GM12872 (cell line): Measurements from ENCODE around the gene PRRX2.

Experiments used
- CTCF ChIP-seq: IDR thresholded peaks from 3 replicates; pipeline ENCODE4 v1.5.1; 2011; ENCODE audit warnings: low read depth, mild to moderate bottlenecking, low read length, moderate library complexity; ENCODE audit not compliant: insufficient read depth

Gene PRRX2

DNA sequence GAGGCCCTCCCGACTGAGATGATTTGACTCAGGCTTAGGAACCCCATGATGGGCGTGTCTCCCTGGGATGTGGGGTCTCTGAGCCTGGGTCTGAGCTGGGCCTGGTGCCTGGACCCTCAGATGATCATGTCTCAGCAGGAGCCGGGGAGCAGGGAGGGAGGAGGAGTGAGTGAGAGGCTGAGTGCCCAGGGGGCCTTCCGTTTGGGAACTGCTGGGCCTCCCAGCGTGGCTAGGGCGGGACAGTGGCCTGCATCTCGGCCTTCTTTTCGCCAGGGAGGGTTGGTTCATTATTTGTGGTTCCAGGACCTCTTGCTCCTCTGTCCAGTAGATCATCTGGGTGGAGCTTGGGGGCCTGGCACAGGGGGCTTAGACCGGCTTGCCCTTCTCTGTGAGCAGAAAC, 5.6 kb downstream of the PRRX2 start:
- no peak for TF ChIP-seq CTCF

- no peak for TF ChIP-seq CTCF
Measured at GRCh38 chr9:129671519-129671918, 6.1 kb downstream of the PRRX2 start.

- no peak for TF ChIP-seq CTCF
Measured at GRCh38 chr9:129672702-129673101, 7.3 kb downstream of the PRRX2 start.

GRCh38 chr9:129673602-129674001, 8.2 kb downstream of the PRRX2 start:
- no peak for TF ChIP-seq CTCF

DNA sequence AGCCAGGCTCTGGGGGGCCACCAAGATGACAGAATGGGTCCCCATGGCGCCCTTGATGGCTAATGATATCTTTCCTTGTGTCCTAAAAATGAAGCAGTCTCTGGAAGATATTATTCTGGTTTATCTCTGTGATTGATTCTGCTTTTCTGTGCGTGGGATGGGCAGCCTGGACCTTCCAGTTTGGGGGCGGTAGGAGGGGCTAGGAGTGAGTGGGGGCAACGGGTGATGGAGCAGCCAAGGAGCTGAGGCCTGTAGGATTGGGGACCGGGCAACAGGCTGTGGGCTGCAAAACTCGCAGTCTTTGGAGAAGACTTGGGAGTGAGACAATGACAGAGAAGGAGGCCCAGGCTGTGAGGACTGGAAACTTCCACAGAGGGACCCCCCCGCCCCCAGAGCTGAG, 8.8 kb downstream of the PRRX2 start:
- no peak for TF ChIP-seq CTCF

DNA sequence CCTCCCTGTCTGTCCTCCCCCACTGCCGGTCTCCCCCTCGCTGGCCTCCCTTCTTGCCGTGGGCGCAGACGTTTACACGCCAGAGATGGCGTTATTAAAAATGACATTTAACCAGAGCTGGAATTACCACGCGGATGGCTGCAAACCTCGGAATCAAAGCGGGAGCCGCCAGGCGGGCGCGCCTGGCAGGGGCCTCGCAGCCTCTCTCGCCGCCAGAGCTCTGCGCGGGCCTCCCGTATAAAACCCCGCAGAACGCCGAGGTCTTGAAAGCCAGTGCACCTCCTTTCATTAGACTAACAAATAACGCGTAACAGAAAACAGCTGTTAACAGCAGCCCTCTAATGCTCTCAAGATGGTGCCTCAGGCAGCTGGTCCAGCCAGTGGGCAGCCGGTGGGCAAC, 10.2 kb downstream of the PRRX2 start:
- TF ChIP-seq CTCF, result no peak

DNA sequence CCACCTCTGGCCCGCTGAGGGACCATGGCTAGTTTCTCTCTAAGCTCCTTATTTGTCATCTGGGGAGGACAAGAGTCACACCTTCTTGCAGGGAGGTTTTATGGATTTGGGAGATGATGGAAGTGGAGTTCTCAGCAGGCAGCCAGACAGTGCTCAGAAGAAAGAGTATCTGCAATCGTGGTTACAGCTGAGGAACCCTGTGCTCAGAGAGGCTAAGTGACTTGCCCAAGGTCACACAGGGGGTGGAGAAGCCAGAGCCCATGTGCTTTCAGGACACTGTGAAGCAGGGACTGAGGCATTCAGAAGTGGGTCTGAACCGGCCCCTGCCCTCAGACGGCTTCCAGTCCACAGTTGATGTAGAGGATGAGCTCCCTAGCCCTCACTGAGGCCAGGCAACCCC, 10.8 kb downstream of the PRRX2 start:
- TF ChIP-seq CTCF, result no peak

DNA sequence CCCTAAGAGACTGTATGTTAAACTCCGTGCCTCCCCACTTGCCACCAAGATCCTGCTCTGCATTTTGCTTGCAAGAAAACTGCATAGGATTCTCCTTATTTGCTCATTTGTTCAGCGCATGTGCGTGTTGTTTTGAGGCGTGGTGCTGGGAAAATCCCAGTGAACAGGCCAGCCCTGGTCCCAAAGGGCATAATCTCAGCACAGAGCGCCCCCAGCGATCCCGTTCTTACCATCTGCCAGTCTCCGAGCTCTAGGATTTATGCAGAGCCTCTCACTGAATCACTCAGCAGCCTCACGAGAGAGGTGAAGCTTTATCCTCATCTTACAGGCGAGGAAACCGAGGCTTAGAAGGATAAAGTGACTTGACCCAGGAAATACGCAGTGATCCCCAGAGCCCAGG, 11.5 kb downstream of the PRRX2 start:
- no peak for TF ChIP-seq CTCF
